WTC11 (cell line): ENCODE measurements around the gene SND1. TPM values are rescaled to one million over a fixed set of nuclear protein-coding genes. Genes with fewer than 3 reads are reported as not detected.

Experiments
- ATAC-seq: fragments of 200-7000 bp; cut with Tn5 transposase; 2 replicates; pipeline ENCODE4 v1.10.0; 2021; ENCODE audit warnings: mild to moderate bottlenecking, moderate library complexity
- CTCF ChIA-PET: fragments of 300-600 bp; sonication (Branson Sonifier 250); formaldehyde crosslinking; loops from one replicate; lab custom pipeline; 2021; ENCODE audit warnings: antibody characterized with exemption; lab: Charles Lee
- POLR2A ChIA-PET: fragments of 350-600 bp; sonication (Branson Sonifier 250); formaldehyde crosslinking; loops from one replicate; lab custom pipeline; 2021; ENCODE audit warnings: antibody characterized with exemption; lab: Charles Lee
- DNase-seq: peaks from one replicate; pipeline ENCODE4 v3.0.0; 2021; ENCODE audit warnings: low spot score
- H3K27ac Mint-ChIP-seq: 2 replicates; pipeline ENCODE4 v1.8.0; 2021; ENCODE audit warnings: mixed read lengths
- H3K27me3 Mint-ChIP-seq: 2 replicates; pipeline ENCODE4 v1.8.0; 2021; ENCODE audit warnings: low read depth, mild to moderate bottlenecking, moderate library complexity, mixed read lengths
- H3K36me3 Mint-ChIP-seq: 2 replicates; pipeline ENCODE4 v1.8.0; 2021; ENCODE audit warnings: mixed read lengths
- H3K4me1 Mint-ChIP-seq: 2 replicates; pipeline ENCODE4 v1.8.0; 2022; ENCODE audit warnings: mixed read lengths
- H3K4me3 Mint-ChIP-seq: 2 replicates; pipeline ENCODE4 v1.8.0; 2021; ENCODE audit warnings: mild to moderate bottlenecking, moderate library complexity, mixed read lengths
- H3K9me3 Mint-ChIP-seq: 2 replicates; pipeline ENCODE4 v1.8.0; 2021; ENCODE audit warnings: mixed read lengths
- CREM ChIP-seq: sonication (generic); formaldehyde crosslinking; IDR thresholded peaks from 2 replicates; pipeline ENCODE4 v1.8.1; 2022; ENCODE audit warnings: mild to moderate bottlenecking, missing genetic modification reagents, moderate library complexity
- CTCF ChIP-seq: fragments of 200-600 bp; IDR thresholded peaks from 2 replicates; pipeline ENCODE4 v1.8.0; 2022; ENCODE audit warnings: antibody characterized with exemption
- ESRRA ChIP-seq: sonication (generic); formaldehyde crosslinking; IDR thresholded peaks from 2 replicates; pipeline ENCODE4 v1.8.1; 2022; ENCODE audit warnings: mild to moderate bottlenecking, missing genetic modification reagents, borderline replicate concordance
- FOXJ3 ChIP-seq: sonication (generic); formaldehyde crosslinking; IDR thresholded peaks from 2 replicates; pipeline ENCODE4 v1.9.0; 2021; ENCODE audit warnings: missing genetic modification reagents, mild to moderate bottlenecking, borderline replicate concordance
- GRHL2 ChIP-seq: fragments of 250-450 bp; sonication (Bioruptor Pico); IDR thresholded peaks from 2 replicates; pipeline ENCODE4 v1.8.0; 2022; ENCODE audit warnings: mild to moderate bottlenecking, moderate library complexity; ENCODE audit not compliant: insufficient replicate concordance, severe bottlenecking
- HMGA2 ChIP-seq: fragments of 250-450 bp; sonication (Bioruptor Pico); IDR thresholded peaks from 2 replicates; pipeline ENCODE4 v1.4.0; 2021; ENCODE audit warnings: mild to moderate bottlenecking, moderate library complexity
- MYBL2 ChIP-seq: sonication (generic); formaldehyde crosslinking; IDR thresholded peaks from 2 replicates; pipeline ENCODE4 v1.8.1; 2023; ENCODE audit warnings: mild to moderate bottlenecking, moderate library complexity, missing genetic modification reagents
- TP53 ChIP-seq: sonication (generic); formaldehyde crosslinking; IDR thresholded peaks from 2 replicates; pipeline ENCODE4 v1.8.1; 2023; ENCODE audit warnings: mild to moderate bottlenecking, missing genetic modification reagents
- USF2 ChIP-seq: sonication (generic); formaldehyde crosslinking; IDR thresholded peaks from 2 replicates; pipeline ENCODE4 v1.8.1; 2023; ENCODE audit warnings: mild to moderate bottlenecking, missing genetic modification reagents, moderate library complexity
- ZBTB21 ChIP-seq: sonication (generic); formaldehyde crosslinking; IDR thresholded peaks from 2 replicates; pipeline ENCODE4 v1.8.1; 2023; ENCODE audit warnings: mild to moderate bottlenecking, missing genetic modification reagents, borderline replicate concordance
- ZNF396 ChIP-seq: fragments of 250-450 bp; sonication (Bioruptor Pico); IDR thresholded peaks from 2 replicates; pipeline ENCODE4 v1.8.0; 2021; ENCODE audit warnings: mild to moderate bottlenecking, moderate library complexity, borderline replicate concordance
- total RNA-seq: library from RNA; stranded (reverse); gene quantifications from 3 replicates; pipeline ENCODE4 v1.2.3, GENCODE V29; 2021
- TF ChIP-seq, protein P1 (sequence below): sonication (generic); formaldehyde crosslinking; IDR thresholded peaks from 2 replicates; pipeline ENCODE4 v1.8.1; 2022; ENCODE audit warnings: low read depth, mild to moderate bottlenecking, moderate library complexity, missing genetic modification reagents, borderline replicate concordance
- TF ChIP-seq, protein P2 (sequence below): fragments of 250-450 bp; sonication (Bioruptor Pico); IDR thresholded peaks from 2 replicates; pipeline ENCODE4 v1.9.0; 2021; ENCODE audit warnings: mild to moderate bottlenecking, borderline replicate concordance
- TF ChIP-seq, protein P3 (sequence below): sonication (generic); formaldehyde crosslinking; IDR thresholded peaks from 2 replicates; pipeline ENCODE4 v1.8.0; 2023; ENCODE audit warnings: missing genetic modification reagents
- TF ChIP-seq, protein P4 (sequence below): sonication (generic); formaldehyde crosslinking; IDR thresholded peaks from 2 replicates; pipeline ENCODE4 v1.8.0; 2022; ENCODE audit warnings: mild to moderate bottlenecking, missing genetic modification reagents

Gene SND1
- total RNA-seq, 1 experiment from 2014 or later, result 261 TPM

DNA sequence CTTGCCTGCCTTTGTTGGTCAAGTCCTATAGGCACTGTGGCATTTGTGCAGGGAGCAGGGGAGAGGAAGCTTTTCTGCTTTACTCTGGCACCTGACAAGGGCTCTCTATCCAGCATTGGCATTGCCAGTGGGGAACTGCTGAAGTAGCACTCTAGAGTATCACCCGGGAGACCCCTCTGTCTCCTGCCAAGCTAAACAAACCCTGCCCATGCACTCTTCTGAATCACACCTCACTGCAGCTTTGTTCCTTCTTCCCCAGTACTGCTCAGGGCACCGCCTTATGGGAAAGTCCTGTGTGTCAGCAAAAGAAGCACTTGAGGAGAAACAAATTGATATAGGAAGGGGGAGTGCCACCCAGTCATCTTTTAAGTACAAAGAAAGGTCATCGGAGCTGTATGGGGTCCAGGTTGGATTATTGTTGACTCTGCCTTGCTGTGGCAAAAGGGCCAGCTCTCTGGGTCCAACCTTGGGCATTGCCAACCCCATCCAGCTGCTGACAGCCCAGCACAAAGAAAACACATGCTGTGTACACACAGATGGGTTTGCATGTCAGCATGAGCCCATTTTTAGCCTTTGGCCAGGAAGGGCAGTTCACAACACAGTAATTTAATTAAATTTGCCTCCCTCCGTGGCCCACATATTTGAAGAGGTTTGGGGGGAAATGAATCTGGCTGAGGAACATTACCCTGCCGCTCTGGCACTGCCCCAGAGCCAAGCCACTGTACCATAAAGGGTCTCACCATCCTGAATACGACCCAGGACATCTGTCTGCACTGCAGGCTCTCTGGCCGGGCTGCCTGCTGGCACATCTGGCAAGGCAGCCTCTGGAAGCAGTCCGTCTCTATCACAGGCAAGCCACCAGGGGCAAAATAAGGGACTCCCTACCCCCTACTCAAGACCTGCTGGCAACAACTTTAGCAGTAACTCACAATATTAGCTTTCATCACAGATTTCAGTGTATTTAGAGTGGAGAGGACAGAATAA, 366.2 kb downstream of the SND1 start (continued):
- TF ChIP-seq, protein P1, sequence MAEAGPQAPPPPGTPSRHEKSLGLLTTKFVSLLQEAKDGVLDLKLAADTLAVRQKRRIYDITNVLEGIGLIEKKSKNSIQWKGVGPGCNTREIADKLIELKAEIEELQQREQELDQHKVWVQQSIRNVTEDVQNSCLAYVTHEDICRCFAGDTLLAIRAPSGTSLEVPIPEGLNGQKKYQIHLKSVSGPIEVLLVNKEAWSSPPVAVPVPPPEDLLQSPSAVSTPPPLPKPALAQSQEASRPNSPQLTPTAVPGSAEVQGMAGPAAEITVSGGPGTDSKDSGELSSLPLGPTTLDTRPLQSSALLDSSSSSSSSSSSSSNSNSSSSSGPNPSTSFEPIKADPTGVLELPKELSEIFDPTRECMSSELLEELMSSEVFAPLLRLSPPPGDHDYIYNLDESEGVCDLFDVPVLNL (CRISPR knock-in tag), result no peak
- no peak for TF ChIP-seq ESRRA (CRISPR knock-in tag)

GRCh38 chr7:128019288-128019687, 367.3 kb downstream of the SND1 start:
- Mint-ChIP-seq H3K4me1 (peaks cover 80% of the 10 kb centered on the region), H3K9me3 (no peaks in the 10 kb centered on the region), H3K36me3 (peaks cover 3% of the 10 kb centered on the region; the same call in 1 of the 2 replicates), H3K27me3 (no peaks in the 10 kb centered on the region), H3K27ac (peak overlapping the region; percentile 65; the same call in 1 of the 2 replicates), H3K4me3 (no peak overlapping the region; the same call in 1 of the 2 replicates)
- ATAC-seq (peak; percentile 37), DNase-seq (no peak)
- 0 out of 2 replicates have a peak, but pooled peaks have one; percentile 42 for TF ChIP-seq ZBTB21 (CRISPR knock-in tag)
- TF ChIP-seq HMGA2 (CRISPR knock-in tag), result no peak
- TF ChIP-seq TP53 (CRISPR knock-in tag), result no peak
- ChIA-PET POLR2A (interaction anchor here (0.6 to 1.4 kb wide), 3 partner anchors 11 to 71 kb away, joined by 3 to 6 read pairs (median 3); no protein-coding TSS in a partner anchor), CTCF (interaction anchor here (0.7 to 4.6 kb wide), 27 partner anchors 9 to 311 kb away, joined by 3 to 21 read pairs (median 6); partner anchors contain the start of gene LRRC4)

GRCh38 chr7:128020159-128020558, 368.2 kb downstream of the SND1 start:
- CTCF ChIA-PET, result interaction anchor here (0.7 to 4.6 kb wide), 21 partner anchors 10 to 312 kb away, joined by 3 to 21 read pairs (median 6); partner anchors contain the start of gene LRRC4
- Mint-ChIP-seq H3K36me3 (peaks cover 3% of the 10 kb centered on the region; the same call in 1 of the 2 replicates), H3K27me3 (no peaks in the 10 kb centered on the region), H3K4me3 (no peak overlapping the region), H3K27ac (no peak overlapping the region), H3K4me1 (peaks cover 78% of the 10 kb centered on the region), H3K9me3 (no peaks in the 10 kb centered on the region)
- ATAC-seq (peak; percentile 38), DNase-seq (peak; percentile 74)
- POLR2A ChIA-PET, result interaction anchor here (0.6 to 1.4 kb wide), 3 partner anchors 12 to 841 kb away, joined by 3 to 6 read pairs (median 3); no protein-coding TSS in a partner anchor
- TF ChIP-seq CTCF (peak; percentile 83), CREM (no peak)

- H3K27ac Mint-ChIP-seq, result no peak overlapping the region; the same call in 1 of the 2 replicates
- CTCF ChIA-PET, result interaction anchor here (0.7 to 3.5 kb wide), 6 partner anchors 9 to 229 kb away, joined by 3 to 16 read pairs (median 6); partner anchors contain the start of gene LRRC4
- TF ChIP-seq FOXJ3 (CRISPR knock-in tag) (no peak), GRHL2 (CRISPR knock-in tag) (no peak), MYBL2 (CRISPR knock-in tag) (no peak), USF2 (no peak), ZNF396 (CRISPR knock-in tag) (no peak)
- TF ChIP-seq, protein P2, sequence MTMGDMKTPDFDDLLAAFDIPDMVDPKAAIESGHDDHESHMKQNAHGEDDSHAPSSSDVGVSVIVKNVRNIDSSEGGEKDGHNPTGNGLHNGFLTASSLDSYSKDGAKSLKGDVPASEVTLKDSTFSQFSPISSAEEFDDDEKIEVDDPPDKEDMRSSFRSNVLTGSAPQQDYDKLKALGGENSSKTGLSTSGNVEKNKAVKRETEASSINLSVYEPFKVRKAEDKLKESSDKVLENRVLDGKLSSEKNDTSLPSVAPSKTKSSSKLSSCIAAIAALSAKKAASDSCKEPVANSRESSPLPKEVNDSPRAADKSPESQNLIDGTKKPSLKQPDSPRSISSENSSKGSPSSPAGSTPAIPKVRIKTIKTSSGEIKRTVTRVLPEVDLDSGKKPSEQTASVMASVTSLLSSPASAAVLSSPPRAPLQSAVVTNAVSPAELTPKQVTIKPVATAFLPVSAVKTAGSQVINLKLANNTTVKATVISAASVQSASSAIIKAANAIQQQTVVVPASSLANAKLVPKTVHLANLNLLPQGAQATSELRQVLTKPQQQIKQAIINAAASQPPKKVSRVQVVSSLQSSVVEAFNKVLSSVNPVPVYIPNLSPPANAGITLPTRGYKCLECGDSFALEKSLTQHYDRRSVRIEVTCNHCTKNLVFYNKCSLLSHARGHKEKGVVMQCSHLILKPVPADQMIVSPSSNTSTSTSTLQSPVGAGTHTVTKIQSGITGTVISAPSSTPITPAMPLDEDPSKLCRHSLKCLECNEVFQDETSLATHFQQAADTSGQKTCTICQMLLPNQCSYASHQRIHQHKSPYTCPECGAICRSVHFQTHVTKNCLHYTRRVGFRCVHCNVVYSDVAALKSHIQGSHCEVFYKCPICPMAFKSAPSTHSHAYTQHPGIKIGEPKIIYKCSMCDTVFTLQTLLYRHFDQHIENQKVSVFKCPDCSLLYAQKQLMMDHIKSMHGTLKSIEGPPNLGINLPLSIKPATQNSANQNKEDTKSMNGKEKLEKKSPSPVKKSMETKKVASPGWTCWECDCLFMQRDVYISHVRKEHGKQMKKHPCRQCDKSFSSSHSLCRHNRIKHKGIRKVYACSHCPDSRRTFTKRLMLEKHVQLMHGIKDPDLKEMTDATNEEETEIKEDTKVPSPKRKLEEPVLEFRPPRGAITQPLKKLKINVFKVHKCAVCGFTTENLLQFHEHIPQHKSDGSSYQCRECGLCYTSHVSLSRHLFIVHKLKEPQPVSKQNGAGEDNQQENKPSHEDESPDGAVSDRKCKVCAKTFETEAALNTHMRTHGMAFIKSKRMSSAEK (CRISPR knock-in tag), result no peak
- TF ChIP-seq, protein P3, sequence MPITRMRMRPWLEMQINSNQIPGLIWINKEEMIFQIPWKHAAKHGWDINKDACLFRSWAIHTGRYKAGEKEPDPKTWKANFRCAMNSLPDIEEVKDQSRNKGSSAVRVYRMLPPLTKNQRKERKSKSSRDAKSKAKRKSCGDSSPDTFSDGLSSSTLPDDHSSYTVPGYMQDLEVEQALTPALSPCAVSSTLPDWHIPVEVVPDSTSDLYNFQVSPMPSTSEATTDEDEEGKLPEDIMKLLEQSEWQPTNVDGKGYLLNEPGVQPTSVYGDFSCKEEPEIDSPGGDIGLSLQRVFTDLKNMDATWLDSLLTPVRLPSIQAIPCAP (CRISPR knock-in tag), result no peak
- TF ChIP-seq, protein P4, sequence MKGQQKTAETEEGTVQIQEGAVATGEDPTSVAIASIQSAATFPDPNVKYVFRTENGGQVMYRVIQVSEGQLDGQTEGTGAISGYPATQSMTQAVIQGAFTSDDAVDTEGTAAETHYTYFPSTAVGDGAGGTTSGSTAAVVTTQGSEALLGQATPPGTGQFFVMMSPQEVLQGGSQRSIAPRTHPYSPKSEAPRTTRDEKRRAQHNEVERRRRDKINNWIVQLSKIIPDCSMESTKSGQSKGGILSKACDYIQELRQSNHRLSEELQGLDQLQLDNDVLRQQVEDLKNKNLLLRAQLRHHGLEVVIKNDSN (CRISPR knock-in tag), result no peak
Observed at GRCh38 chr7:128021366-128021765, 369.4 kb downstream of the SND1 start.

More at GRCh38 chr7:128021366-128021765, 369.4 kb downstream of the SND1 start:
- DNase-seq (no peak), ATAC-seq (no peak)
- H3K9me3 Mint-ChIP-seq, result no peaks in the 10 kb centered on the region
- H3K27me3 Mint-ChIP-seq, result no peaks in the 10 kb centered on the region
- no peak overlapping the region for H3K4me3 Mint-ChIP-seq
- peaks cover 3% of the 10 kb centered on the region; the same call in 1 of the 2 replicates for H3K36me3 Mint-ChIP-seq
- H3K4me1 Mint-ChIP-seq, result peaks cover 84% of the 10 kb centered on the region
- POLR2A ChIA-PET, result no interaction called here
